Measurements from ENCODE around the gene C11orf42. TPM values are rescaled to one million over a fixed set of nuclear protein-coding genes. Genes with fewer than 3 reads are reported as not detected.

The C11orf42 gene
- total RNA-seq, 1 experiment from 2014 or later = not detected

- no peak within 1 kb of the TSS for H3K4me2 ChIP-seq (ENCODE audit: low read depth, low read length, poor library complexity, severe bottlenecking)
- no peaks in the 10 kb centered on the region for H4K20me1 ChIP-seq (ENCODE audit: insufficient read depth, low read depth, low read length)
- H3K27ac ChIP-seq (ENCODE audit: low read length) = no peak within 1 kb of the TSS
- no peaks in the 10 kb centered on the region for H3K79me2 ChIP-seq (ENCODE audit: low read length)
- H3K9me3 ChIP-seq (ENCODE audit: low read length) = no peaks in the 10 kb centered on the region
- H3K4me1 ChIP-seq (ENCODE audit: low read length) = no peaks in the 10 kb centered on the region
- no peak within 1 kb of the TSS for H3K4me3 ChIP-seq (ENCODE audit: low read length)
- no peaks in the 10 kb centered on the region for H3K27me3 ChIP-seq (ENCODE audit: low read length)
- no peaks in the 10 kb centered on the region for H3K36me3 ChIP-seq (ENCODE audit: insufficient read depth, low read length)
- DNase-seq = no peak
- no peaks in the 10 kb centered on the region for H3K9me2 ChIP-seq (replicated peaks; ENCODE audit: insufficient read depth, low read length)
- H3K9ac ChIP-seq (ENCODE audit: low read length) = no peak within 1 kb of the TSS
- H2AFZ ChIP-seq (ENCODE audit: low read length) = no peak within 1 kb of the TSS
Measured at GRCh38 chr11:6199174-6199810, 6.1 kb upstream of the C11orf42 start, which contains the start of gene OR52W1. OR52W1 (plus strand) TSS chr11:6199224; CDS start chr11:6199224, 0 bp downstream.

DNA sequence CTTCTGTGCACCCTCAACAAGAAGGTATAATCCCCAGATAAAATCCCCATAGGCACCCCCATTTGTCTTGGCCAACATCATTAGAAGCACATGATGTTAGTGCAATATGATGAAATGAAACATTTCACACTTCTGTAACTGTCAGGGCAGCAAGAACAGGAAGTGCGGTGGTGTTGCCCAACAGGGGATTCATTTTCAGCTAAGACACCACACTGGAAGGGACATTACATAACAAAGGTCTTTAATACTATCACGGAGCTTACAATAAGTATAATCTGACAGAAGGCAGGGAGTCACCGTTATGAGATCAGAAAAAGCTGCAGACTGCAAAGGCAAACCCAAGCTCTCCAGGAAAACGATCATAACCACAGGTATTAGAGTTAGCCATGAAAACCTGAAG is 4.4 kb upstream of the C11orf42 start:
- no peaks in the 10 kb centered on the region for H3K9me3 ChIP-seq (ENCODE audit: low read length)
- H3K79me2 ChIP-seq (ENCODE audit: low read length) = no peaks in the 10 kb centered on the region
- H3K4me3 ChIP-seq (ENCODE audit: low read length) = no peak overlapping the region
- H3K27me3 ChIP-seq (ENCODE audit: low read length) = no peaks in the 10 kb centered on the region
- H3K4me2 ChIP-seq (ENCODE audit: low read depth, low read length, poor library complexity, severe bottlenecking) = no peak overlapping the region
- H3K9me2 ChIP-seq (replicated peaks; ENCODE audit: insufficient read depth, low read length) = no peaks in the 10 kb centered on the region
- no peaks in the 10 kb centered on the region for H3K4me1 ChIP-seq (ENCODE audit: low read length)
- H3K36me3 ChIP-seq (ENCODE audit: insufficient read depth, low read length) = 0 out of 2 replicates have a peak, but pooled peaks cover 4% of the 10 kb centered on the region
- no peak overlapping the region for H3K27ac ChIP-seq (ENCODE audit: low read length)
- no peak overlapping the region for H2AFZ ChIP-seq (ENCODE audit: low read length)
- DNase-seq = no peak
- H3K9ac ChIP-seq (ENCODE audit: low read length) = no peak overlapping the region
- no peaks in the 10 kb centered on the region for H4K20me1 ChIP-seq (ENCODE audit: insufficient read depth, low read depth, low read length)

- H3K27ac ChIP-seq (ENCODE audit: low read length) = no peak overlapping the region
- no peaks in the 10 kb centered on the region for H3K4me1 ChIP-seq (ENCODE audit: low read length)
Measured at GRCh38 chr11:6201481-6201880, 3.9 kb upstream of the C11orf42 start.

GRCh38 chr11:6202041-6202440 is 3.3 kb upstream of the C11orf42 start:
- Histone ChIP-seq H3K9me3 (ENCODE audit: low read length) (no peaks in the 10 kb centered on the region), H2AFZ (ENCODE audit: low read length) (no peak overlapping the region), H3K9ac (ENCODE audit: low read length) (no peak overlapping the region), H3K4me3 (ENCODE audit: low read length) (no peak overlapping the region), H3K27me3 (ENCODE audit: low read length) (no peaks in the 10 kb centered on the region), H3K4me1 (ENCODE audit: low read length) (no peaks in the 10 kb centered on the region), H3K79me2 (ENCODE audit: low read length) (no peaks in the 10 kb centered on the region), H3K27ac (ENCODE audit: low read length) (no peak overlapping the region), H3K4me2 (ENCODE audit: low read depth, low read length, poor library complexity, severe bottlenecking) (no peak overlapping the region), H3K9me2 (replicated peaks; ENCODE audit: insufficient read depth, low read length) (no peaks in the 10 kb centered on the region), H4K20me1 (ENCODE audit: insufficient read depth, low read depth, low read length) (0 out of 2 replicates have a peak, but pooled peaks cover 2% of the 10 kb centered on the region), H3K36me3 (ENCODE audit: insufficient read depth, low read length) (0 out of 2 replicates have a peak, but pooled peaks cover 4% of the 10 kb centered on the region)
- DNase-seq = no peak

More at GRCh38 chr11:6201481-6201880, 3.9 kb upstream of the C11orf42 start:
- Histone ChIP-seq H2AFZ (ENCODE audit: low read length) (no peak overlapping the region), H3K4me3 (ENCODE audit: low read length) (no peak overlapping the region), H3K36me3 (ENCODE audit: insufficient read depth, low read length) (0 out of 2 replicates have a peak, but pooled peaks cover 4% of the 10 kb centered on the region), H3K79me2 (ENCODE audit: low read length) (no peaks in the 10 kb centered on the region), H3K9ac (ENCODE audit: low read length) (no peak overlapping the region), H3K27me3 (ENCODE audit: low read length) (no peaks in the 10 kb centered on the region), H4K20me1 (ENCODE audit: insufficient read depth, low read depth, low read length) (no peaks in the 10 kb centered on the region), H3K9me3 (ENCODE audit: low read length) (no peaks in the 10 kb centered on the region), H3K9me2 (replicated peaks; ENCODE audit: insufficient read depth, low read length) (no peaks in the 10 kb centered on the region), H3K4me2 (ENCODE audit: low read depth, low read length, poor library complexity, severe bottlenecking) (no peak overlapping the region)
- no peak for DNase-seq

DNA sequence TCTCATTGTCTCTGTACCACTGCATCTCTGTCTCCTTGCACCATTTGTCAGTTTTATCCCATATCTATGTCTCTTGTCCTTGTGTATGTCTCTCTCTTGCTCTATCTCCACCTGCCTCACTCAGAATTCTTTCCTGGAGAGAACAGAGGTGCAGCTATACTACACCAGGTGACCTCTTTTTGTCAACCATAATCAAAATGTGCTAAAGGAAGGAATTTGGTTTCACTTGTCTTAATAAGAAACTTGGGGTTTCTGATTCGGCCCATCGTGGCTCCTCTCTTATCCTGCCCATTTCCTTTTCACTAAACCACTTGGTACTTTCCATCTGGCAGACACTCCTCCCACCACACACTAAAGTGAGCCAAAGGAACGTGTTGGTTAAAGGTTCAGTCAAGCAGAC is 2.0 kb upstream of the C11orf42 start:
- no peak overlapping the region for H2AFZ ChIP-seq (ENCODE audit: low read length)
- no peak for DNase-seq
- H3K9ac ChIP-seq (ENCODE audit: low read length) = no peak overlapping the region
- H3K36me3 ChIP-seq (ENCODE audit: insufficient read depth, low read length) = 0 out of 2 replicates have a peak, but pooled peaks cover 4% of the 10 kb centered on the region
- H3K9me2 ChIP-seq (replicated peaks; ENCODE audit: insufficient read depth, low read length) = no peaks in the 10 kb centered on the region
- no peaks in the 10 kb centered on the region for H3K27me3 ChIP-seq (ENCODE audit: low read length)
- no peaks in the 10 kb centered on the region for H3K4me1 ChIP-seq (ENCODE audit: low read length)
- H3K27ac ChIP-seq (ENCODE audit: low read length) = no peak overlapping the region
- no peak overlapping the region for H3K4me3 ChIP-seq (ENCODE audit: low read length)
- no peaks in the 10 kb centered on the region for H3K79me2 ChIP-seq (ENCODE audit: low read length)
- H3K4me2 ChIP-seq (ENCODE audit: low read depth, low read length, poor library complexity, severe bottlenecking) = no peak overlapping the region
- no peaks in the 10 kb centered on the region for H3K9me3 ChIP-seq (ENCODE audit: low read length)
- 0 out of 2 replicates have a peak, but pooled peaks cover 3% of the 10 kb centered on the region for H4K20me1 ChIP-seq (ENCODE audit: insufficient read depth, low read depth, low read length)

DNA sequence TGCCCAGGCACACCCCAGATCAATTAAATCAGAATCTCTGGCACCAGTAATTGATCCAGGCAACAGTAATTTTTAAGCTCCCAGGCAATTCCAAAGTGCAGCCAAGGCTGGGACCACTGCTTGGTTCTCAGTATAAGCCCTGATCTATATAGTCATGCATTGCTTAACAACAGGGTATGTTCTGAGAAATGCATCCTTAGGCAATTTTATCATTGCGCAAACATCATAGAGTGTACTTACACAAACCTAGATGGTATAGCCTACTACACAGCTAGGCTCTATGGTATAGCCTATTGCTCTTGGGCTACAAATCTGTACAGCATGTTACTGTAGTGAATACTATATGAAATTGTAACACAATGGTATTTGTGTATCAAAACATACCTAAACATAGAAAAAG is 651 bp upstream of the C11orf42 start:
- no peaks in the 10 kb centered on the region for H3K79me2 ChIP-seq (ENCODE audit: low read length)
- no peak overlapping the region for H3K27ac ChIP-seq (ENCODE audit: low read length)
- no peak overlapping the region for H3K4me2 ChIP-seq (ENCODE audit: low read depth, low read length, poor library complexity, severe bottlenecking)
- DNase-seq = no peak
- no peaks in the 10 kb centered on the region for H3K9me3 ChIP-seq (ENCODE audit: low read length)
- no peak overlapping the region for H3K9ac ChIP-seq (ENCODE audit: low read length)
- no peak overlapping the region for H2AFZ ChIP-seq (ENCODE audit: low read length)
- H3K36me3 ChIP-seq (ENCODE audit: insufficient read depth, low read length) = 0 out of 2 replicates have a peak, but pooled peaks cover 4% of the 10 kb centered on the region
- H4K20me1 ChIP-seq (ENCODE audit: insufficient read depth, low read depth, low read length) = 0 out of 2 replicates have a peak, but pooled peaks cover 3% of the 10 kb centered on the region
- H3K9me2 ChIP-seq (replicated peaks; ENCODE audit: insufficient read depth, low read length) = no peaks in the 10 kb centered on the region
- H3K27me3 ChIP-seq (ENCODE audit: low read length) = no peaks in the 10 kb centered on the region
- H3K4me1 ChIP-seq (ENCODE audit: low read length) = no peaks in the 10 kb centered on the region
- no peak overlapping the region for H3K4me3 ChIP-seq (ENCODE audit: low read length)

GRCh38 chr11:6206456-6207180 is 1.3 kb downstream of the C11orf42 start:
- H3K4me2 ChIP-seq (ENCODE audit: low read depth, low read length, poor library complexity, severe bottlenecking) = no peak overlapping the region
- no peaks in the 10 kb centered on the region for H3K79me2 ChIP-seq (ENCODE audit: low read length)
- H3K9me3 ChIP-seq (ENCODE audit: low read length) = no peaks in the 10 kb centered on the region
- no peak overlapping the region for H3K4me3 ChIP-seq (ENCODE audit: low read length)
- H3K27me3 ChIP-seq (ENCODE audit: low read length) = no peaks in the 10 kb centered on the region
- H3K9ac ChIP-seq (ENCODE audit: low read length) = no peak overlapping the region
- H3K36me3 ChIP-seq (ENCODE audit: insufficient read depth, low read length) = peaks cover 5% of the 10 kb centered on the region; the same call in 1 of the 2 replicates
- H2AFZ ChIP-seq (ENCODE audit: low read length) = no peak overlapping the region
- DNase-seq = no peak
- H3K9me2 ChIP-seq (replicated peaks; ENCODE audit: insufficient read depth, low read length) = no peaks in the 10 kb centered on the region
- no peaks in the 10 kb centered on the region for H3K4me1 ChIP-seq (ENCODE audit: low read length)
- 0 out of 2 replicates have a peak, but pooled peaks cover 3% of the 10 kb centered on the region for H4K20me1 ChIP-seq (ENCODE audit: insufficient read depth, low read depth, low read length)
- no peak overlapping the region for H3K27ac ChIP-seq (ENCODE audit: low read length)

DNA sequence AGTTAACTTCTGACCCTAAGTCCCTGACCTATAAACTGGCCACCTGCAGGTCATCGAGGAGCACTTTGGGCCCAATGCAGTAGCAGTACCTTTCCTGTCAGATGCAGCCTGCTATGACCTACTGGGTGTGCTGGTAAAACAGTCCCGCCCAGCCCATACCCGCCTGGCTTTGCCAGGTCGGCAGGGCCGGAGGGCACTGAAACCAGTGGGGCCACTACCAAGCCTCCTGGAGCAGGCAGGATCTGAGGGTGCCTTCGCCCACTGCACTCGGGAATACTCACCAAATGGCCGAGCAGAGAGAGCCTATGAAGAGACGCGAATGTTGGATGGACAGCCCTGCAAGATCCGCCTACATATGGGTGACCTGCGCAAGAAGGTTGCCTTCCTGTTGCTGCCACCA is 4.4 kb downstream of the C11orf42 start:
- Histone ChIP-seq H2AFZ (ENCODE audit: low read length) (no peak overlapping the region), H3K27me3 (ENCODE audit: low read length) (no peaks in the 10 kb centered on the region), H4K20me1 (ENCODE audit: insufficient read depth, low read depth, low read length) (0 out of 2 replicates have a peak, but pooled peaks cover 3% of the 10 kb centered on the region), H3K27ac (ENCODE audit: low read length) (no peak overlapping the region), H3K9ac (ENCODE audit: low read length) (no peak overlapping the region), H3K4me1 (ENCODE audit: low read length) (no peaks in the 10 kb centered on the region), H3K9me3 (ENCODE audit: low read length) (no peaks in the 10 kb centered on the region), H3K4me2 (ENCODE audit: low read depth, low read length, poor library complexity, severe bottlenecking) (no peak overlapping the region), H3K79me2 (ENCODE audit: low read length) (no peaks in the 10 kb centered on the region), H3K4me3 (ENCODE audit: low read length) (no peak overlapping the region), H3K36me3 (ENCODE audit: insufficient read depth, low read length) (peaks cover 17% of the 10 kb centered on the region), H3K9me2 (replicated peaks; ENCODE audit: insufficient read depth, low read length) (no peaks in the 10 kb centered on the region)
- no peak for DNase-seq

Measured in Karpas-422 (cell line).